KMS-11 (cell line): ENCODE results near the gene GABRR2.

ENCODE experiments used
- H2AFZ ChIP-seq: fragments of 200-600 bp; sonication (generic); 2 replicates; pipeline ENCODE4 v1.6.1; 2016; ENCODE audit warnings: antibody characterized with exemption, mixed run types, low read depth
- H3K27ac ChIP-seq: fragments of 200-600 bp; sonication (generic); 2 replicates; pipeline ENCODE4 v1.6.1; 2016; ENCODE audit warnings: mild to moderate bottlenecking, mixed run types
- H3K27me3 ChIP-seq: fragments of 200-600 bp; sonication (generic); 2 replicates; pipeline ENCODE4 v1.6.1; 2017; ENCODE audit warnings: mild to moderate bottlenecking, low read depth, mixed run types, moderate library complexity; ENCODE audit not compliant: insufficient read depth
- H3K36me3 ChIP-seq: fragments of 200-600 bp; sonication (generic); 2 replicates; pipeline ENCODE4 v1.6.1; 2017; ENCODE audit warnings: mild to moderate bottlenecking, mixed run types; ENCODE audit not compliant: insufficient read depth
- H3K4me1 ChIP-seq: fragments of 200-600 bp; sonication (generic); 2 replicates; pipeline ENCODE4 v1.6.1; 2016; ENCODE audit warnings: mild to moderate bottlenecking, low read depth, mixed run types; ENCODE audit not compliant: poor library complexity, severe bottlenecking
- H3K4me2 ChIP-seq: fragments of 200-600 bp; sonication (generic); 2 replicates; pipeline ENCODE4 v1.7.0; 2016; ENCODE audit warnings: mild to moderate bottlenecking, mixed run types
- H3K4me3 ChIP-seq: fragments of 200-600 bp; sonication (generic); IDR thresholded peaks from 2 replicates; pipeline ENCODE4 v1.6.1; 2017; ENCODE audit warnings: low read depth, low read length, mixed read lengths; ENCODE audit not compliant: insufficient read depth
- H3K79me2 ChIP-seq: fragments of 200-600 bp; sonication (generic); 2 replicates; pipeline ENCODE4 v1.6.1; 2016; ENCODE audit warnings: low read depth, mixed run types; ENCODE audit not compliant: insufficient read depth
- H3K9ac ChIP-seq: fragments of 200-600 bp; sonication (generic); 2 replicates; pipeline ENCODE4 v1.6.1; 2016; ENCODE audit warnings: mild to moderate bottlenecking, mixed run types
- H4K20me1 ChIP-seq: fragments of 200-600 bp; sonication (generic); 2 replicates; pipeline ENCODE4 v1.6.1; 2016; ENCODE audit warnings: mild to moderate bottlenecking, mixed run types; ENCODE audit not compliant: insufficient read depth
- CTCF ChIP-seq: fragments of 200-600 bp; sonication (generic); conservative IDR thresholded peaks from 2 replicates; pipeline ENCODE4 v1.6.1; 2017; ENCODE audit warnings: low read depth, mild to moderate bottlenecking, antibody characterized with exemption, low read length, moderate library complexity, mixed read lengths

GABRR2 gene

DNA sequence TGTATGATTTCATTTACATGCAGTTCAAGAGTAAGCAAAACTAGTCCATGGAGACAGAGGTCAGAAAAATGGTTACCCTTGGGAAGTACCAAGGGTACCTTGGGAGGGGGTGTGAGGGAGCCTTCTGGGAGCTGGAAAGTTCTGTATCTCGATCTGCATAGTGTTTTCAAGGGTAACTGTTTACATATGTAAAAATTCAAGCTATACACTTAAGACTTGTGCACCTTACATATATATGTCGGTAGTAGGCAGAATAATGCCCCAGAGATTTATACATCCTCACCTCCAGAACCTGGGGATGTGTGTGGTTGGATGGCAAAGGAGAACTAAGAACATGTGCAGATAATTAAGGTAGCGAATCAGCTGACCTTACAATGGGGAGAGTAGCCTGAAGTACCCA lies 31.0 kb downstream of the GABRR2 start:
- H3K27ac ChIP-seq: no peak overlapping the region
- no peaks in the 10 kb centered on the region for H4K20me1 ChIP-seq
- no peaks in the 10 kb centered on the region for H3K79me2 ChIP-seq
- H3K4me1 ChIP-seq: no peaks in the 10 kb centered on the region
- H3K9ac ChIP-seq: no peak overlapping the region
- H2AFZ ChIP-seq: no peak overlapping the region
- H3K27me3 ChIP-seq: no peaks in the 10 kb centered on the region
- no peak overlapping the region for H3K4me3 ChIP-seq
- H3K4me2 ChIP-seq: no peak overlapping the region
- no peak for TF ChIP-seq CTCF
- H3K36me3 ChIP-seq: no peaks in the 10 kb centered on the region

DNA sequence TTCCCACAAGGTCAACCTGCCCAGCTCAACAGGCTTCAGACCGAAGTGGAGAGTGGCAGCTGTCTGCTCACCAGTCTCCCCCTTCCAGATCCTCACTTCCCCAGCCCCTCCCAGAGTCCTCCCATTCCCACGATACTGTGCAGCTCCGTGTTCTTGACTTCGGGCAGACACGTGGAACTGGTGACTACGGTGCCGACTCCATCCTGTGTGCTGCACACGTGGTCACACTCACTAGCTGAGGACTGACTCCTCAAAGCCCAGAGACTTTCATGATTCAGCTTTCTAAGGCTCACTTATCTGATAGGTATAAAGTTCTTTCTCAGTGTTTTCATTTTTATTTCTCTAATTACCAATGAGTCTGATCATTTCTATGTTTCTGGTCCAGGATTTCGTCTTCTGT lies 32.4 kb downstream of the GABRR2 start:
- Histone ChIP-seq H2AFZ (no peak overlapping the region), H3K79me2 (no peaks in the 10 kb centered on the region), H3K36me3 (no peaks in the 10 kb centered on the region), H3K4me1 (no peaks in the 10 kb centered on the region), H4K20me1 (no peaks in the 10 kb centered on the region), H3K27ac (no peak overlapping the region), H3K4me2 (no peak overlapping the region), H3K4me3 (no peak overlapping the region), H3K27me3 (no peaks in the 10 kb centered on the region), H3K9ac (no peak overlapping the region)
- TF ChIP-seq CTCF: no peak

GRCh38 chr6:89281779-89282246 lies 33.3 kb downstream of the GABRR2 start:
- H3K27ac ChIP-seq: no peak overlapping the region
- H3K4me2 ChIP-seq: no peak overlapping the region
- no peaks in the 10 kb centered on the region for H3K4me1 ChIP-seq
- no peaks in the 10 kb centered on the region for H3K79me2 ChIP-seq
- H2AFZ ChIP-seq: no peak overlapping the region
- H3K9ac ChIP-seq: no peak overlapping the region
- no peaks in the 10 kb centered on the region for H3K27me3 ChIP-seq
- TF ChIP-seq CTCF: 0 out of 2 replicates have a peak, but pooled peaks have one; percentile 15
- no peaks in the 10 kb centered on the region for H3K36me3 ChIP-seq
- H4K20me1 ChIP-seq: no peaks in the 10 kb centered on the region
- no peak overlapping the region for H3K4me3 ChIP-seq

GRCh38 chr6:89278956-89279355 lies 36.1 kb downstream of the GABRR2 start:
- Histone ChIP-seq H3K27ac (no peak overlapping the region), H3K4me2 (no peak overlapping the region), H3K4me1 (no peaks in the 10 kb centered on the region), H3K79me2 (no peaks in the 10 kb centered on the region), H3K4me3 (no peak overlapping the region), H3K36me3 (no peaks in the 10 kb centered on the region), H4K20me1 (no peaks in the 10 kb centered on the region), H3K9ac (no peak overlapping the region), H3K27me3 (no peaks in the 10 kb centered on the region), H2AFZ (no peak overlapping the region)
- no peak for TF ChIP-seq CTCF
